HG02588 (cell line): ENCODE measurements around the gene AFF1.
"Not testable (repeated sequence)": the region's sequence is repeated elsewhere in the genome, so short reads cannot be mapped to it uniquely, and the experiment has no call there.

ENCODE experiments used
- ATAC-seq: cut with Tn5 transposase; IDR thresholded peaks from one replicate; pipeline ENCODE4 v1.9.1; 2021; ENCODE audit warnings: mild to moderate bottlenecking, moderate library complexity; ENCODE audit not compliant: unreplicated experiment

AFF1 gene

GRCh38 chr4:87077914-87078585, 143.2 kb downstream of the AFF1 start:
- ATAC-seq = no peak

- no peak for ATAC-seq
These were observed 144.2 kb downstream of the AFF1 start for GRCh38 chr4:87078987-87079486.

- ATAC-seq = no peak
These were observed 145.2 kb downstream of the AFF1 start for GRCh38 chr4:87079967-87080366.

- ATAC-seq = no peak
These were observed 145.7 kb downstream of the AFF1 start for GRCh38 chr4:87080462-87080861.

- no peak for ATAC-seq
These were observed 147.0 kb downstream of the AFF1 start for GRCh38 chr4:87081826-87082225.

- not testable (repeated sequence) for ATAC-seq
These were observed 150.9 kb downstream of the AFF1 start for GRCh38 chr4:87085732-87086131.

GRCh38 chr4:87086143-87086805, 151.5 kb downstream of the AFF1 start:
- ATAC-seq = no peak

- ATAC-seq = no peak
These were observed 152.2 kb downstream of the AFF1 start for GRCh38 chr4:87087015-87087414.

GRCh38 chr4:87087420-87087819, 152.6 kb downstream of the AFF1 start:
- ATAC-seq = no peak

- no peak for ATAC-seq
These were observed 153.4 kb downstream of the AFF1 start for GRCh38 chr4:87088186-87088585.

- ATAC-seq = no peak
These were observed 154.6 kb downstream of the AFF1 start for GRCh38 chr4:87089368-87089767.

GRCh38 chr4:87090305-87090704, 155.5 kb downstream of the AFF1 start:
- ATAC-seq = no peak

GRCh38 chr4:87092389-87093141, 157.8 kb downstream of the AFF1 start:
- peak; percentile 61 for ATAC-seq

- ATAC-seq = peak; percentile 73
These were observed 158.8 kb downstream of the AFF1 start for GRCh38 chr4:87093443-87094123.

- ATAC-seq = no peak
These were observed 162.3 kb downstream of the AFF1 start for GRCh38 chr4:87097075-87097474.

GRCh38 chr4:87100168-87100567, 165.4 kb downstream of the AFF1 start:
- ATAC-seq = no peak

GRCh38 chr4:87101543-87102199, 166.9 kb downstream of the AFF1 start:
- ATAC-seq = no peak

GRCh38 chr4:87103086-87103485, 168.3 kb downstream of the AFF1 start:
- no peak for ATAC-seq

- no peak for ATAC-seq
These were observed 168.9 kb downstream of the AFF1 start for GRCh38 chr4:87103691-87104187.

- ATAC-seq = no peak
These were observed 170.5 kb downstream of the AFF1 start for GRCh38 chr4:87105101-87105845.
